Effector memory CD4-positive, alpha-beta T cell (primary cell): ENCODE measurements around the gene FAM237B.

ENCODE experiments used
- DNase-seq, 3 donors: peaks; one replicate each; pipeline ENCODE4 v3.0.0-alpha.2; 2020
- H3K27ac ChIP-seq: 2 replicates; pipeline ENCODE4 v1.7.0; 2013; ENCODE audit warnings: mild to moderate bottlenecking, low read length, moderate library complexity; ENCODE audit not compliant: insufficient read depth, poor library complexity, severe bottlenecking
- H3K27me3 ChIP-seq: replicated peaks from 2 replicates; pipeline ENCODE4 v1.7.0; 2013; ENCODE audit warnings: mild to moderate bottlenecking, low read length; ENCODE audit not compliant: insufficient read depth, control insufficient read depth, poor library complexity, severe bottlenecking
- H3K36me3 ChIP-seq: 2 replicates; pipeline ENCODE4 v1.7.0; 2013; ENCODE audit warnings: mild to moderate bottlenecking, low read length, moderate library complexity; ENCODE audit not compliant: control insufficient read depth, insufficient read depth
- H3K4me1 ChIP-seq: 2 replicates; pipeline ENCODE4 v1.7.0; 2013; ENCODE audit warnings: low read length, mild to moderate bottlenecking; ENCODE audit not compliant: control insufficient read depth, insufficient read depth, poor library complexity, severe bottlenecking
- H3K4me3 ChIP-seq: 2 replicates; pipeline ENCODE4 v1.7.0; 2013; ENCODE audit warnings: low read length, low read depth, mild to moderate bottlenecking; ENCODE audit not compliant: insufficient read depth, poor library complexity, severe bottlenecking
- H3K9me3 ChIP-seq: 2 replicates; pipeline ENCODE4 v1.7.0; 2013; ENCODE audit warnings: mild to moderate bottlenecking, low read length, moderate library complexity; ENCODE audit not compliant: control insufficient read depth

Gene FAM237B

GRCh38 chr7:90298145-90299038 is 22.7 kb downstream of the FAM237B start:
- DNase-seq, result no peak
- no peaks in the 10 kb centered on the region for H3K27me3 ChIP-seq
- no peaks in the 10 kb centered on the region for H3K9me3 ChIP-seq
- H3K4me3 ChIP-seq, result no peak overlapping the region
- H3K36me3 ChIP-seq, result no peaks in the 10 kb centered on the region
- H3K27ac ChIP-seq, result no peak overlapping the region
- no peaks in the 10 kb centered on the region for H3K4me1 ChIP-seq

GRCh38 chr7:90290244-90291113 is 30.6 kb downstream of the FAM237B start:
- no peak for DNase-seq
- no peaks in the 10 kb centered on the region for H3K36me3 ChIP-seq
- H3K9me3 ChIP-seq, result no peaks in the 10 kb centered on the region
- H3K27me3 ChIP-seq, result no peaks in the 10 kb centered on the region
- no peak overlapping the region for H3K27ac ChIP-seq
- H3K4me1 ChIP-seq, result no peaks in the 10 kb centered on the region
- no peak overlapping the region for H3K4me3 ChIP-seq

GRCh38 chr7:90288154-90288553 is 33.0 kb downstream of the FAM237B start:
- Histone ChIP-seq H3K36me3 (no peaks in the 10 kb centered on the region), H3K27ac (no peak overlapping the region), H3K9me3 (no peaks in the 10 kb centered on the region), H3K27me3 (no peaks in the 10 kb centered on the region), H3K4me3 (no peak overlapping the region), H3K4me1 (no peaks in the 10 kb centered on the region)
- DNase-seq, result no peak

GRCh38 chr7:90276033-90276728 is 44.9 kb downstream of the FAM237B start:
- Histone ChIP-seq H3K27me3 (no peaks in the 10 kb centered on the region), H3K27ac (no peak overlapping the region), H3K4me3 (no peak overlapping the region), H3K4me1 (no peaks in the 10 kb centered on the region), H3K9me3 (no peaks in the 10 kb centered on the region), H3K36me3 (no peaks in the 10 kb centered on the region)
- DNase-seq, result no peak

GRCh38 chr7:90274161-90274560 is 46.9 kb downstream of the FAM237B start:
- DNase-seq, result no peak
- no peak overlapping the region for H3K4me3 ChIP-seq
- H3K27ac ChIP-seq, result no peak overlapping the region

GRCh38 chr7:90272242-90272641 is 48.9 kb downstream of the FAM237B start:
- no peak overlapping the region for H3K4me3 ChIP-seq
- H3K27ac ChIP-seq, result no peak overlapping the region
- H3K9me3 ChIP-seq, result no peaks in the 10 kb centered on the region
- H3K36me3 ChIP-seq, result no peaks in the 10 kb centered on the region
- DNase-seq, result no peak
- no peaks in the 10 kb centered on the region for H3K4me1 ChIP-seq
- no peaks in the 10 kb centered on the region for H3K27me3 ChIP-seq

More at GRCh38 chr7:90274161-90274560, 46.9 kb downstream of the FAM237B start:
- Histone ChIP-seq H3K27me3 (no peaks in the 10 kb centered on the region), H3K9me3 (no peaks in the 10 kb centered on the region), H3K4me1 (no peaks in the 10 kb centered on the region), H3K36me3 (no peaks in the 10 kb centered on the region)

GRCh38 chr7:90271753-90272152 is 49.4 kb downstream of the FAM237B start:
- Histone ChIP-seq H3K27ac (no peak overlapping the region), H3K27me3 (no peaks in the 10 kb centered on the region), H3K36me3 (no peaks in the 10 kb centered on the region), H3K9me3 (no peaks in the 10 kb centered on the region), H3K4me1 (no peaks in the 10 kb centered on the region), H3K4me3 (no peak overlapping the region)
- no peak for DNase-seq

GRCh38 chr7:90270431-90271178 is 50.5 kb downstream of the FAM237B start:
- no peak for DNase-seq
- Histone ChIP-seq H3K27me3 (no peaks in the 10 kb centered on the region), H3K36me3 (no peaks in the 10 kb centered on the region), H3K4me3 (no peak overlapping the region), H3K27ac (no peak overlapping the region), H3K4me1 (no peaks in the 10 kb centered on the region), H3K9me3 (no peaks in the 10 kb centered on the region)

- Histone ChIP-seq H3K9me3 (no peaks in the 10 kb centered on the region), H3K27me3 (no peaks in the 10 kb centered on the region), H3K4me1 (no peaks in the 10 kb centered on the region), H3K36me3 (no peaks in the 10 kb centered on the region), H3K4me3 (no peak overlapping the region), H3K27ac (no peak overlapping the region)
- DNase-seq, result no peak
Measured at GRCh38 chr7:90269163-90269562, 51.9 kb downstream of the FAM237B start.
